Panc1 (cell line): Measurements from ENCODE around the gene RBM14.

Experiments used
- CTCF ChIP-seq: fragments of 450-650 bp; IDR thresholded peaks from 2 replicates; pipeline ENCODE4 v1.5.1; 2017; ENCODE audit warnings: mild to moderate bottlenecking
- POLR2AphosphoS5 ChIP-seq: IDR thresholded peaks from 2 replicates; pipeline ENCODE4 v1.6.1; 2012; ENCODE audit warnings: mild to moderate bottlenecking, low read depth, low read length, moderate library complexity
- REST ChIP-seq, 2 experiments: IDR thresholded peaks; 2 replicates each; pipeline ENCODE4 v1.6.1; 2011 to 2012; ENCODE audit warnings: low read depth in 2 of 2, control low read depth in 1 of 2, low read length in 1 of 2, mild to moderate bottlenecking in 1 of 2, moderate library complexity in 1 of 2; ENCODE audit not compliant: insufficient read depth in 1 of 2

GRCh38 chr11:66646828-66647227 lies 30.4 kb downstream of the RBM14 start:
- no peak for TF ChIP-seq CTCF
- no peak for TF ChIP-seq POLR2AphosphoS5
- no peak for TF ChIP-seq REST (IDR thresholded peaks at IDR 0.05; ENCODE audit: insufficient read depth in 1 of 2, low read depth in 2 of 2, low read length in 1 of 2)
